DND-41 (cell line): Measurements from ENCODE around the gene CEBPZOS.

Experiments used
- ATAC-seq: fragments of 200-7000 bp; cut with Tn5 transposase; 3 replicates; pipeline ENCODE4 v1.9.1; 2021; ENCODE audit warnings: low read depth; ENCODE audit not compliant: insufficient read depth
- DNase-seq: peaks from one replicate; pipeline ENCODE4 v3.0.0-alpha.2; 2020
- H2AFZ ChIP-seq: 2 replicates; pipeline ENCODE4 v1.6.0; 2012; ENCODE audit warnings: low read depth, low read length
- H3K27ac ChIP-seq: 2 replicates; pipeline ENCODE4 v1.5.1; 2012; ENCODE audit warnings: low read length, inconsistent platforms
- H3K27me3 ChIP-seq: fragments of 200-600 bp; sonication (generic); 2 replicates; pipeline ENCODE4 v1.6.0; 2012; ENCODE audit warnings: low read length, mild to moderate bottlenecking, inconsistent platforms; ENCODE audit not compliant: insufficient read depth, poor library complexity
- H3K36me3 ChIP-seq: 2 replicates; pipeline ENCODE4 v1.5.1; 2012; ENCODE audit warnings: low read length, inconsistent platforms; ENCODE audit not compliant: insufficient read depth
- H3K4me1 ChIP-seq: 2 replicates; pipeline ENCODE4 v1.5.1; 2012; ENCODE audit warnings: mild to moderate bottlenecking, low read length; ENCODE audit not compliant: insufficient read depth
- H3K4me2 ChIP-seq: 2 replicates; pipeline ENCODE4 v1.6.0; 2012; ENCODE audit warnings: mild to moderate bottlenecking, moderate library complexity, low read length, inconsistent platforms; ENCODE audit not compliant: insufficient read depth
- H3K4me3 ChIP-seq, 2 experiments: fragments of 200-600 bp in 1 of 2; shearing (Covaris generic) in 1 of 2; 2 replicates each; pipeline ENCODE4 v1.5.1; 2012 to 2016; ENCODE audit warnings: inconsistent platforms in 2 of 2, low read length in 2 of 2, mild to moderate bottlenecking in 2 of 2, low read depth in 1 of 2, moderate library complexity in 1 of 2
- H3K79me2 ChIP-seq: 2 replicates; pipeline ENCODE4 v1.6.0; 2012; ENCODE audit warnings: low read length, inconsistent platforms; ENCODE audit not compliant: insufficient read depth
- H3K9ac ChIP-seq: 2 replicates; pipeline ENCODE4 v1.6.0; 2012; ENCODE audit warnings: low read depth, mild to moderate bottlenecking, inconsistent platforms, low read length, moderate library complexity
- H3K9me3 ChIP-seq: 2 replicates; pipeline ENCODE4 v1.5.1; 2012; ENCODE audit warnings: low read length, moderate library complexity, mild to moderate bottlenecking, inconsistent platforms; ENCODE audit not compliant: insufficient read depth, severe bottlenecking
- H4K20me1 ChIP-seq: 2 replicates; pipeline ENCODE4 v1.6.0; 2012; ENCODE audit warnings: low read length; ENCODE audit not compliant: insufficient read depth
- CTCF ChIP-seq: IDR thresholded peaks from 2 replicates; pipeline ENCODE4 v1.5.1; 2012; ENCODE audit warnings: borderline replicate concordance, low read length, moderate library complexity, mild to moderate bottlenecking; ENCODE audit not compliant: poor library complexity, severe bottlenecking; ENCODE audit errors: extremely low read depth
- EZH2 ChIP-seq: IDR thresholded peaks from 3 replicates; pipeline ENCODE4 v1.6.1; 2012; ENCODE audit warnings: borderline replicate concordance, low read depth, mild to moderate bottlenecking, moderate library complexity, low read length, inconsistent platforms; ENCODE audit not compliant: severe bottlenecking

CEBPZOS gene

GRCh38 chr2:37153224-37153623, 43.1 kb upstream of the CEBPZOS start:
- peaks cover 38% of the 10 kb centered on the region for H3K36me3 ChIP-seq
- peaks cover 40% of the 10 kb centered on the region; the same call in 1 of the 2 replicates for H4K20me1 ChIP-seq
- H3K27me3 ChIP-seq = no peaks in the 10 kb centered on the region
- no peaks in the 10 kb centered on the region for H3K9me3 ChIP-seq
- no peak for DNase-seq
- TF ChIP-seq CTCF = no peak
- TF ChIP-seq EZH2 = no peak
- no peak for ATAC-seq
- no peak overlapping the region for H3K4me3 ChIP-seq
- H3K4me2 ChIP-seq = peak overlapping the region; percentile 37; the same call in 1 of the 2 replicates
- peaks cover 90% of the 10 kb centered on the region for H3K79me2 ChIP-seq
- no peak overlapping the region for H3K27ac ChIP-seq
- no peak overlapping the region for H3K9ac ChIP-seq
- H2AFZ ChIP-seq = no peak overlapping the region
- H3K4me1 ChIP-seq = peaks cover 56% of the 10 kb centered on the region

GRCh38 chr2:37154785-37155184, 41.5 kb upstream of the CEBPZOS start:
- Histone ChIP-seq H3K4me3 (peak overlapping the region in 1 of 2 experiments; percentile 74; a peak in 1 of 4 replicates), H3K79me2 (peaks cover 75% of the 10 kb centered on the region), H3K36me3 (peaks cover 22% of the 10 kb centered on the region), H3K27ac (0 out of 2 replicates have a peak overlapping the region, but pooled peaks have one; percentile 53), H3K9ac (peak overlapping the region; percentile 91), H3K4me2 (peak overlapping the region; percentile 94), H3K9me3 (no peaks in the 10 kb centered on the region), H3K27me3 (no peaks in the 10 kb centered on the region), H3K4me1 (peaks cover 56% of the 10 kb centered on the region), H2AFZ (no peak overlapping the region), H4K20me1 (peaks cover 28% of the 10 kb centered on the region; the same call in 1 of the 2 replicates)
- ATAC-seq (no peak), DNase-seq (no peak)
- TF ChIP-seq EZH2 = no peak
- TF ChIP-seq CTCF = no peak

- TF ChIP-seq CTCF (no peak), EZH2 (no peak)
- DNase-seq (peak; percentile 50), ATAC-seq (peak; percentile 12)
- H3K27ac ChIP-seq = peak overlapping the region; percentile 86
- H3K27me3 ChIP-seq = no peaks in the 10 kb centered on the region
- peaks cover 56% of the 10 kb centered on the region for H3K4me1 ChIP-seq
- H4K20me1 ChIP-seq = peaks cover 23% of the 10 kb centered on the region; the same call in 1 of the 2 replicates
- H3K9me3 ChIP-seq = no peaks in the 10 kb centered on the region
- peak overlapping the region; percentile 91 for H3K9ac ChIP-seq
- peak overlapping the region; percentile 74 to 82 for H3K4me3 ChIP-seq
- peaks cover 60% of the 10 kb centered on the region for H3K79me2 ChIP-seq
- peak overlapping the region; percentile 94 for H3K4me2 ChIP-seq
- H2AFZ ChIP-seq = peak overlapping the region; percentile 84
- H3K36me3 ChIP-seq = peaks cover 22% of the 10 kb centered on the region
Measured at GRCh38 chr2:37156071-37156856, 40.0 kb upstream of the CEBPZOS start.
